MCF 10A (cell line): ENCODE data around the gene SH3GL3. TPM values are rescaled to one million over a fixed set of nuclear protein-coding genes. Genes with fewer than 3 reads are reported as not detected.

Experiments used
- BruUV-seq: library from RNA; stranded (reverse); fragments of 400-500 nt; replicated peaks from 2 replicates; lab custom pipeline; 2021; lab: Mats Ljungman, UMichigan
- CTCF ChIA-PET: fragments of 300-600 bp; sonication (Branson Sonifier 250); formaldehyde crosslinking; extraction: SDS; loops from one replicate; lab custom pipeline; 2021; ENCODE audit warnings: antibody characterized with exemption, inconsistent platforms; lab: Yijun Ruan, JAX
- POLR2A ChIA-PET: fragments of 300-600, 350-650 bp; sonication (Branson Sonifier 250); formaldehyde crosslinking; extraction: SDS; loops from one replicate; lab custom pipeline; 2020; ENCODE audit warnings: antibody characterized with exemption, inconsistent platforms; lab: Yijun Ruan, JAX
- DNase-seq: peaks from one replicate; pipeline ENCODE4 v3.0.0-alpha.2; 2018; ENCODE audit not compliant: unreplicated experiment
- H3K27ac Mint-ChIP-seq: one replicate; pipeline ENCODE4 v1.8.0; 2022; ENCODE audit warnings: mild to moderate bottlenecking, low read depth, mixed read lengths; ENCODE audit not compliant: unreplicated experiment
- H3K27me3 Mint-ChIP-seq: one replicate; pipeline ENCODE4 v1.8.0; 2022; ENCODE audit warnings: mixed read lengths; ENCODE audit not compliant: insufficient read depth, unreplicated experiment
- H3K36me3 Mint-ChIP-seq: one replicate; pipeline ENCODE4 v1.8.0; 2022; ENCODE audit warnings: mild to moderate bottlenecking, moderate library complexity, mixed read lengths; ENCODE audit not compliant: insufficient read depth, unreplicated experiment
- H3K4me1 Mint-ChIP-seq: one replicate; pipeline ENCODE4 v1.8.0; 2022; ENCODE audit warnings: mixed read lengths; ENCODE audit not compliant: insufficient read depth, unreplicated experiment
- H3K4me3 Mint-ChIP-seq: one replicate; pipeline ENCODE4 v1.8.0; 2022; ENCODE audit warnings: mild to moderate bottlenecking, moderate library complexity, mixed read lengths; ENCODE audit not compliant: unreplicated experiment
- H3K9me3 Mint-ChIP-seq: one replicate; pipeline ENCODE4 v1.8.0; 2022; ENCODE audit warnings: mixed read lengths; ENCODE audit not compliant: unreplicated experiment
- intact Hi-C: fragments of 100-400 bp; cut with micrococcal nuclease; formaldehyde crosslinking; loops from 2 replicates; pipeline ENCODE4 v1.14.1; 2022
- total RNA-seq: library from RNA; stranded (reverse); gene quantifications from 2 replicates; pipeline ENCODE4 v1.2.3, GENCODE V29; 2022
- TF ChIP-seq, protein P1 (sequence below): fragments of 200-600 bp; IDR thresholded peaks from one replicate; pipeline ENCODE4 v1.8.0; 2022; ENCODE audit warnings: antibody characterized with exemption, mild to moderate bottlenecking; ENCODE audit not compliant: unreplicated experiment

Gene SH3GL3
- total RNA-seq, 1 experiment from 2014 or later = 0.19 TPM

DNA sequence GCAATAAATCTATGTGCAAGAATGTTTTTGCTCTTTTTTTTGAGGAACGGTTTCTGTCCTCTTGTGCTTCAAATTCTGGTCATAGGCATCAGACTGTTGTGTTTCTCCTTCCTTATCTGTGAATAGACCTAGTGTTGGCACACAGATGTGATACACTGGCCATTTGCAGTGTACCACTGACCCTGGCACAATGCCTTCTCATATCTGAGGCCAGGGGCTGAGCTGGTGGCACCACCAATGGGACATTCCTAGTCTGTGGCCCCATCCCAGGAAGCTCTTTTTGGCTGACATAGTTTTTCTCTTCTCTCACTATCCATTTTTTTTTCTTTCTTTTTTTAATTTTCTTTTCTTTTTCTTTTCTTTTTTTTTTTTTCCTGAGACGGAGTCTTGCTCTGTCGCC is 40.4 kb downstream of the SH3GL3 start:
- POLR2A ChIA-PET = no interaction called here
- DNase-seq = no peak
- BruUV-seq = no TSS peak
- intact Hi-C loops = no loop called here
- Mint-ChIP-seq H3K36me3 (no peaks in the 10 kb centered on the region), H3K27ac (no peak overlapping the region), H3K4me1 (no peaks in the 10 kb centered on the region), H3K9me3 (peaks cover 19% of the 10 kb centered on the region), H3K27me3 (peaks cover 17% of the 10 kb centered on the region), H3K4me3 (no peak overlapping the region)
- TF ChIP-seq, protein P1, sequence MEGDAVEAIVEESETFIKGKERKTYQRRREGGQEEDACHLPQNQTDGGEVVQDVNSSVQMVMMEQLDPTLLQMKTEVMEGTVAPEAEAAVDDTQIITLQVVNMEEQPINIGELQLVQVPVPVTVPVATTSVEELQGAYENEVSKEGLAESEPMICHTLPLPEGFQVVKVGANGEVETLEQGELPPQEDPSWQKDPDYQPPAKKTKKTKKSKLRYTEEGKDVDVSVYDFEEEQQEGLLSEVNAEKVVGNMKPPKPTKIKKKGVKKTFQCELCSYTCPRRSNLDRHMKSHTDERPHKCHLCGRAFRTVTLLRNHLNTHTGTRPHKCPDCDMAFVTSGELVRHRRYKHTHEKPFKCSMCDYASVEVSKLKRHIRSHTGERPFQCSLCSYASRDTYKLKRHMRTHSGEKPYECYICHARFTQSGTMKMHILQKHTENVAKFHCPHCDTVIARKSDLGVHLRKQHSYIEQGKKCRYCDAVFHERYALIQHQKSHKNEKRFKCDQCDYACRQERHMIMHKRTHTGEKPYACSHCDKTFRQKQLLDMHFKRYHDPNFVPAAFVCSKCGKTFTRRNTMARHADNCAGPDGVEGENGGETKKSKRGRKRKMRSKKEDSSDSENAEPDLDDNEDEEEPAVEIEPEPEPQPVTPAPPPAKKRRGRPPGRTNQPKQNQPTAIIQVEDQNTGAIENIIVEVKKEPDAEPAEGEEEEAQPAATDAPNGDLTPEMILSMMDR = no peak
- CTCF ChIA-PET = interaction anchor here (0.7 kb wide), 1 partner anchor 239 kb away, joined by 3 read pairs; no protein-coding TSS in a partner anchor

DNA sequence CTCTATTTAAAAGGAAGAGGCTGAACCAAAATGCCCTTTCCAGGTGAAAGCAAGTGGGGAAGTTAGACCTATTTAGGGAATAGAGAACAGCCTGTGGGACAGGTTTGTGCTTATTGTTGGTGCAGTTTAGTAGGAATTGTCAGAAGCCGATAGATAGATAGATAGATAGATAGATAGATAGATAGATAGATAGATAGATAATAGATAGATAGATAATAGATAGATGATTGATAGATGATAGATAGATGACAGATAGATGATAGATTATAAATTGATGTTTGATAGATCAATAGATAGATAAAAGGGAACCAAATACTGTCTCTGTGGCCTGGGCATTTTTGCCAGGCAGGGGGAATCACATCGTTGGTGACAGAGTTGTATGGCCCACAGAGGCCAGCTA is 42.5 kb downstream of the SH3GL3 start:
- intact Hi-C loops = no loop called here
- Mint-ChIP-seq H3K4me1 (no peaks in the 10 kb centered on the region), H3K4me3 (no peak overlapping the region), H3K9me3 (peaks cover 10% of the 10 kb centered on the region), H3K36me3 (no peaks in the 10 kb centered on the region), H3K27me3 (peaks cover 17% of the 10 kb centered on the region), H3K27ac (no peak overlapping the region)
- POLR2A ChIA-PET = interaction anchor here (0.6 kb wide), 1 partner anchor 72 kb away, joined by 3 read pairs; no protein-coding TSS in a partner anchor
- no TSS peak for BruUV-seq
- TF ChIP-seq, protein P1 = no peak
- CTCF ChIA-PET = no interaction called here
- no peak for DNase-seq

DNA sequence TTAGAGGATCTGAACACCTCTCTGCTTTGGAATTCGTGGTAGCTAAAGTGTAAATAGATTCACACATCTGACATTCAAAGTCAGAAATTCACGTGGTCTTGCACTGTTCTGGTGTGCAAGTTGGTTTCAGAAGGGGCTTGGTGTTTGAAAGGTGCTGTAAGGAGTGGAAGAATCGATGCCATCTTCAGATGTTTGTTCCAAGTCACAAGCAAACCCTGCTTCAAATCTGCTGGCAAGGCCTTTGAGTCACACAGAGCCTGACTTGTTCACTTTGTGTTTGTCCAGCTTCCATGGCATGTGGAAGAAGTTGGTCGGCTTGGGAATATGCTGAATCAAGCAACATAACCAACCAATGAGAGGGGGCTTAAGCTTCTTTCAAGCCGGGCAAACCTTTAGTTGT is 44.3 kb downstream of the SH3GL3 start:
- CTCF ChIA-PET = interaction anchor here (0.7 kb wide), 1 partner anchor 473 kb away, joined by 4 read pairs; no protein-coding TSS in a partner anchor
- H3K27ac Mint-ChIP-seq = no peak overlapping the region

DNA sequence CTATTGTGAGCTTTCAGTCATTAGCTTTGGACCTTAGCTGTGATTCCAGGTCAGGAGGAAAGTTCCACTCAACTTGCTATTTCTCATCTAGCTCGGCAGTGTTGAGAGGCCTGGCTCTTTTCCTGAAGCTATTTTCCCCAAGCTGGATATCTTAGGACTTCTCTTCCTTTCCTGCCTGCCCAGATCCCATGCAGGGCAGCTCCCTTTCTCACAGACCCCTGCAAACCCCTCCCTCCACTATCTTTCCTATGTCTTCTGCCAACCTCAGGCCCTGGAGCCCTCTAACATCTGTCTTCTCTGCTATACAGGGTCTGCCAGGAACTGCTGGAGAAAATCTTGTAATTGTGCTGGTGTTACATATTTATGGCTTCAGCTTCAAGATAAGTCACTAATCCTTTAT is 49.6 kb downstream of the SH3GL3 start:
- Mint-ChIP-seq H3K4me3 (no peak overlapping the region), H3K36me3 (peaks cover 6% of the 10 kb centered on the region), H3K4me1 (no peaks in the 10 kb centered on the region), H3K27me3 (no peaks in the 10 kb centered on the region), H3K9me3 (peaks cover 22% of the 10 kb centered on the region), H3K27ac (no peak overlapping the region)
- intact Hi-C loops = no loop called here
- ChIA-PET CTCF (interaction anchor here (0.5 to 1.2 kb wide), 3 partner anchors 50 to 228 kb away, joined by 3 to 5 read pairs (median 4); no protein-coding TSS in a partner anchor), POLR2A (no interaction called here)
- TF ChIP-seq, protein P1 = no peak
- BruUV-seq = no TSS peak
- no peak for DNase-seq

More for the DNA sequence above, 44.3 kb downstream of the SH3GL3 start:
- H3K4me1 Mint-ChIP-seq = no peaks in the 10 kb centered on the region
- DNase-seq = no peak
- intact Hi-C loops = no loop called here
- no peak overlapping the region for H3K4me3 Mint-ChIP-seq
- H3K27me3 Mint-ChIP-seq = peaks cover 17% of the 10 kb centered on the region
- BruUV-seq = no TSS peak
- H3K36me3 Mint-ChIP-seq = no peaks in the 10 kb centered on the region
- POLR2A ChIA-PET = interaction anchor here (0.9 kb wide), 1 partner anchor 15 kb away, joined by 3 read pairs; no protein-coding TSS in a partner anchor
- TF ChIP-seq, protein P1 = no peak
- peaks cover 7% of the 10 kb centered on the region for H3K9me3 Mint-ChIP-seq
